Measurements from ENCODE around the gene TWIST1.
A peak's percentile ranks its signal among the peaks of the same experiment; 100 is the strongest.

TWIST1 gene

GRCh38 chr7:19117091-19117869 is at the start of gene TWIST1:
TWIST1 (minus strand) TSS chr7:19117636; CDS start chr7:19117321, 315 bp downstream.
- DNase-seq, result peak; percentile 41

GRCh38 chr7:19161671-19162070 is 44.2 kb upstream of the TWIST1 start:
- no peak for DNase-seq

GRCh38 chr7:19146699-19147098 is 29.3 kb upstream of the TWIST1 start:
- DNase-seq, result no peak

- DNase-seq, result no peak
These were observed 28.1 kb upstream of the TWIST1 start for GRCh38 chr7:19145434-19146115.

- no peak for DNase-seq
These were observed 27.4 kb upstream of the TWIST1 start, which contains the start of gene FERD3L for GRCh38 chr7:19144661-19145433. FERD3L (minus strand) TSS chr7:19145421; CDS start chr7:19145362, 59 bp downstream.

- no peak for DNase-seq
These were observed 26.6 kb upstream of the TWIST1 start for GRCh38 chr7:19143881-19144574.

GRCh38 chr7:19139706-19140327 is 22.4 kb upstream of the TWIST1 start:
- no peak for DNase-seq

GRCh38 chr7:19133886-19134285 is 16.4 kb upstream of the TWIST1 start:
- no peak for DNase-seq

GRCh38 chr7:19133390-19133789 is 16.0 kb upstream of the TWIST1 start:
- no peak for DNase-seq

- no peak for DNase-seq
These were observed 11.4 kb upstream of the TWIST1 start for GRCh38 chr7:19128856-19129255.

GRCh38 chr7:19121977-19122588 is 4.6 kb upstream of the TWIST1 start:
- peak; percentile 52 for DNase-seq

GRCh38 chr7:19119870-19120486 is 2.5 kb upstream of the TWIST1 start:
- DNase-seq, result no peak

- DNase-seq, result no peak
These were observed 1.9 kb upstream of the TWIST1 start for GRCh38 chr7:19119372-19119771.

GRCh38 chr7:19118636-19119371 is 1.4 kb upstream of the TWIST1 start:
- no peak for DNase-seq

GRCh38 chr7:19117870-19118608 is 603 bp upstream of the TWIST1 start:
- DNase-seq, result peak; percentile 3

GRCh38 chr7:19116121-19117090 is 1.0 kb downstream of the TWIST1 start:
- peak; percentile 42 for DNase-seq

- no peak for DNase-seq
These were observed 2.9 kb downstream of the TWIST1 start for GRCh38 chr7:19114551-19114855.

GRCh38 chr7:19113855-19114550 is 3.4 kb downstream of the TWIST1 start:
- no peak for DNase-seq
